ENCODE results near the gene RPL7A. TPM values are rescaled to one million over a fixed set of nuclear protein-coding genes. Genes with fewer than 3 reads are reported as not detected.

RPL7A gene
- total RNA-seq, 1 experiment from 2014 or later = 2,747 TPM

DNA sequence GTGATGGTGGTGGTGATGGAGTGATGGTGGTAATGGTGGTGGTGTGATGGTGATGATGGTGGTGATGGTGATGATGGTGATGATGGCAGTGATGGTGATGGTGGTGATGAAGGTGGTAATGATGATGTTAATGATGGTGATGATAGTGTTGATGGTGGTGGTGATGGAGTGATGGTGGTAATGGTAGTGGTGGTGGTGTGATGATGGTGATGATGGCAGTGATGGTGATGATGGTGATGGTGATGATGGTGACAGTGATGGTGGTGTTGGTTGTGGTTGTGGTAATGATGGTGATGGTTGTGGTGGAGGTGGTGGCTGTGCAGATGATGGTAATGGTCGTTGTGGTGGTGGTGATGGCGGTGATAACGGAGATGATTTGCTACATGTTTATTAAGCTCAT, 35.4 kb downstream of the RPL7A start:
- H3K27me3 Mint-ChIP-seq (ENCODE audit: low read depth) = peaks cover 11% of the 10 kb centered on the region
- no peak for DNase-seq (ENCODE audit: low spot score)
- ChIA-PET POLR2A (no interaction called here), CTCF (no interaction called here)
- no peaks in the 10 kb centered on the region for H3K36me3 Mint-ChIP-seq
- no peak for ATAC-seq
- no peak for TF ChIP-seq EMX1 (CRISPR knock-in tag; IDR thresholded peaks at IDR 0.05)
- TF ChIP-seq, protein P1, sequence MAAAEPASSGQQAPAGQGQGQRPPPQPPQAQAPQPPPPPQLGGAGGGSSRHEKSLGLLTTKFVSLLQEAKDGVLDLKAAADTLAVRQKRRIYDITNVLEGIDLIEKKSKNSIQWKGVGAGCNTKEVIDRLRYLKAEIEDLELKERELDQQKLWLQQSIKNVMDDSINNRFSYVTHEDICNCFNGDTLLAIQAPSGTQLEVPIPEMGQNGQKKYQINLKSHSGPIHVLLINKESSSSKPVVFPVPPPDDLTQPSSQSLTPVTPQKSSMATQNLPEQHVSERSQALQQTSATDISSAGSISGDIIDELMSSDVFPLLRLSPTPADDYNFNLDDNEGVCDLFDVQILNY (CRISPR knock-in tag; IDR thresholded peaks at IDR 0.05) = no peak
- TF ChIP-seq NR1H2 (CRISPR knock-in tag; IDR thresholded peaks at IDR 0.05) = no peak
- TF ChIP-seq NFATC4 (CRISPR knock-in tag; IDR thresholded peaks at IDR 0.05) = no peak
- TF ChIP-seq ZNF671 (CRISPR knock-in tag; IDR thresholded peaks at IDR 0.05) = no peak
- no peak for TF ChIP-seq KAT7 (CRISPR knock-in tag; IDR thresholded peaks at IDR 0.05; ENCODE audit: borderline replicate concordance)
- TF ChIP-seq MXD4 (CRISPR knock-in tag; IDR thresholded peaks at IDR 0.05; ENCODE audit: borderline replicate concordance) = no peak
- TF ChIP-seq TEAD4 (CRISPR knock-in tag; IDR thresholded peaks at IDR 0.05) = no peak
- TF ChIP-seq, protein P2, sequence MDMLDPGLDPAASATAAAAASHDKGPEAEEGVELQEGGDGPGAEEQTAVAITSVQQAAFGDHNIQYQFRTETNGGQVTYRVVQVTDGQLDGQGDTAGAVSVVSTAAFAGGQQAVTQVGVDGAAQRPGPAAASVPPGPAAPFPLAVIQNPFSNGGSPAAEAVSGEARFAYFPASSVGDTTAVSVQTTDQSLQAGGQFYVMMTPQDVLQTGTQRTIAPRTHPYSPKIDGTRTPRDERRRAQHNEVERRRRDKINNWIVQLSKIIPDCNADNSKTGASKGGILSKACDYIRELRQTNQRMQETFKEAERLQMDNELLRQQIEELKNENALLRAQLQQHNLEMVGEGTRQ (CRISPR knock-in tag; IDR thresholded peaks at IDR 0.05) = no peak
- TF ChIP-seq, protein P3, sequence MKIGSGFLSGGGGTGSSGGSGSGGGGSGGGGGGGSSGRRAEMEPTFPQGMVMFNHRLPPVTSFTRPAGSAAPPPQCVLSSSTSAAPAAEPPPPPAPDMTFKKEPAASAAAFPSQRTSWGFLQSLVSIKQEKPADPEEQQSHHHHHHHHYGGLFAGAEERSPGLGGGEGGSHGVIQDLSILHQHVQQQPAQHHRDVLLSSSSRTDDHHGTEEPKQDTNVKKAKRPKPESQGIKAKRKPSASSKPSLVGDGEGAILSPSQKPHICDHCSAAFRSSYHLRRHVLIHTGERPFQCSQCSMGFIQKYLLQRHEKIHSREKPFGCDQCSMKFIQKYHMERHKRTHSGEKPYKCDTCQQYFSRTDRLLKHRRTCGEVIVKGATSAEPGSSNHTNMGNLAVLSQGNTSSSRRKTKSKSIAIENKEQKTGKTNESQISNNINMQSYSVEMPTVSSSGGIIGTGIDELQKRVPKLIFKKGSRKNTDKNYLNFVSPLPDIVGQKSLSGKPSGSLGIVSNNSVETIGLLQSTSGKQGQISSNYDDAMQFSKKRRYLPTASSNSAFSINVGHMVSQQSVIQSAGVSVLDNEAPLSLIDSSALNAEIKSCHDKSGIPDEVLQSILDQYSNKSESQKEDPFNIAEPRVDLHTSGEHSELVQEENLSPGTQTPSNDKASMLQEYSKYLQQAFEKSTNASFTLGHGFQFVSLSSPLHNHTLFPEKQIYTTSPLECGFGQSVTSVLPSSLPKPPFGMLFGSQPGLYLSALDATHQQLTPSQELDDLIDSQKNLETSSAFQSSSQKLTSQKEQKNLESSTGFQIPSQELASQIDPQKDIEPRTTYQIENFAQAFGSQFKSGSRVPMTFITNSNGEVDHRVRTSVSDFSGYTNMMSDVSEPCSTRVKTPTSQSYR (CRISPR knock-in tag; IDR thresholded peaks at IDR 0.05) = no peak
- no peak for TF ChIP-seq TCF7 (CRISPR knock-in tag; IDR thresholded peaks at IDR 0.05; ENCODE audit: low read depth)
- no peak for TF ChIP-seq OVOL2 (CRISPR knock-in tag; IDR thresholded peaks at IDR 0.05; ENCODE audit: borderline replicate concordance)
- TF ChIP-seq, protein P4, sequence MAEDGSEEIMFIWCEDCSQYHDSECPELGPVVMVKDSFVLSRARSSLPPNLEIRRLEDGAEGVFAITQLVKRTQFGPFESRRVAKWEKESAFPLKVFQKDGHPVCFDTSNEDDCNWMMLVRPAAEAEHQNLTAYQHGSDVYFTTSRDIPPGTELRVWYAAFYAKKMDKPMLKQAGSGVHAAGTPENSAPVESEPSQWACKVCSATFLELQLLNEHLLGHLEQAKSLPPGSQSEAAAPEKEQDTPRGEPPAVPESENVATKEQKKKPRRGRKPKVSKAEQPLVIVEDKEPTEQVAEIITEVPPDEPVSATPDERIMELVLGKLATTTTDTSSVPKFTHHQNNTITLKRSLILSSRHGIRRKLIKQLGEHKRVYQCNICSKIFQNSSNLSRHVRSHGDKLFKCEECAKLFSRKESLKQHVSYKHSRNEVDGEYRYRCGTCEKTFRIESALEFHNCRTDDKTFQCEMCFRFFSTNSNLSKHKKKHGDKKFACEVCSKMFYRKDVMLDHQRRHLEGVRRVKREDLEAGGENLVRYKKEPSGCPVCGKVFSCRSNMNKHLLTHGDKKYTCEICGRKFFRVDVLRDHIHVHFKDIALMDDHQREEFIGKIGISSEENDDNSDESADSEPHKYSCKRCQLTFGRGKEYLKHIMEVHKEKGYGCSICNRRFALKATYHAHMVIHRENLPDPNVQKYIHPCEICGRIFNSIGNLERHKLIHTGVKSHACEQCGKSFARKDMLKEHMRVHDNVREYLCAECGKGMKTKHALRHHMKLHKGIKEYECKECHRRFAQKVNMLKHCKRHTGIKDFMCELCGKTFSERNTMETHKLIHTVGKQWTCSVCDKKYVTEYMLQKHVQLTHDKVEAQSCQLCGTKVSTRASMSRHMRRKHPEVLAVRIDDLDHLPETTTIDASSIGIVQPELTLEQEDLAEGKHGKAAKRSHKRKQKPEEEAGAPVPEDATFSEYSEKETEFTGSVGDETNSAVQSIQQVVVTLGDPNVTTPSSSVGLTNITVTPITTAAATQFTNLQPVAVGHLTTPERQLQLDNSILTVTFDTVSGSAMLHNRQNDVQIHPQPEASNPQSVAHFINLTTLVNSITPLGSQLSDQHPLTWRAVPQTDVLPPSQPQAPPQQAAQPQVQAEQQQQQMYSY (CRISPR knock-in tag; IDR thresholded peaks at IDR 0.05) = no peak
- no peak overlapping the region for H3K4me3 Mint-ChIP-seq
- H3K9me3 Mint-ChIP-seq = peaks cover under 1% of the 10 kb centered on the region
- no peak overlapping the region for H3K27ac Mint-ChIP-seq
- H3K4me1 Mint-ChIP-seq = peaks cover under 1% of the 10 kb centered on the region; the same call in 1 of the 2 replicates

DNA sequence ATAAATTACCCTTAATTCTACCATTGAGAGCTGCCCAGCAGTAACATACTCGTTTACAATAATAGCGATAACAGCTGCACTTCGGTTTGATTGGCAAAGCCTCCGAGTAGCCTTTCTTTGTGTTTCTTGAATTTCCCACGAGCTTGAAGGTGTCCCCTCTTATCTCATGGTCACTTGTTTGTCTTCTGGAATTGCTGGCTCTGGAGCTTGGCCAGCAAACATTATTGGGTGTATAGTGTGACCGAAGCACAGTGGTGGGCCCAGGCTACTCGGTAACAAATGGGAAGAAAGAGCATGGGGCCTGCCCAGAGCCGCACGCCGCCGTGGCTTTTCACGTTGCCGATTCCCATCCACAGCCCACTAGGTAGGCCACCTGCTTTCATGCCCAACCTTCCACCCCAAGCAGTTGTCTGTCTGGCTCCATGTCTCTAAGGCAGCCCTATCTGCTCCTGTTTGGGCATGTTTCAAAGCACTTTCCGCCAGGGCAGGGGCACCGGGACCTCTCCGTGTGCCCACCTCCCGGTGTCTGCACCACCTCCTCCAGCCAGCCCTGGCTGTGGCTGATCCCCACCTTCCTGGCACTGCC, 36.8 kb downstream of the RPL7A start:
- Mint-ChIP-seq H3K4me1 (no peaks in the 10 kb centered on the region), H3K27ac (no peak overlapping the region), H3K36me3 (no peaks in the 10 kb centered on the region; the same call in 1 of the 2 replicates), H3K9me3 (peaks cover 3% of the 10 kb centered on the region; the same call in 1 of the 2 replicates), H3K4me3 (no peak overlapping the region), H3K27me3 (ENCODE audit: low read depth) (peaks cover 4% of the 10 kb centered on the region)
- DNase-seq (ENCODE audit: low spot score) (no peak), ATAC-seq (no peak)
- CTCF ChIA-PET = interaction anchor here (1.5 to 2.4 kb wide), 2 partner anchors 11 to 42 kb away, joined by 3 to 13 read pairs; no protein-coding TSS in a partner anchor
- POLR2A ChIA-PET = no interaction called here
- TF ChIP-seq, protein P5, sequence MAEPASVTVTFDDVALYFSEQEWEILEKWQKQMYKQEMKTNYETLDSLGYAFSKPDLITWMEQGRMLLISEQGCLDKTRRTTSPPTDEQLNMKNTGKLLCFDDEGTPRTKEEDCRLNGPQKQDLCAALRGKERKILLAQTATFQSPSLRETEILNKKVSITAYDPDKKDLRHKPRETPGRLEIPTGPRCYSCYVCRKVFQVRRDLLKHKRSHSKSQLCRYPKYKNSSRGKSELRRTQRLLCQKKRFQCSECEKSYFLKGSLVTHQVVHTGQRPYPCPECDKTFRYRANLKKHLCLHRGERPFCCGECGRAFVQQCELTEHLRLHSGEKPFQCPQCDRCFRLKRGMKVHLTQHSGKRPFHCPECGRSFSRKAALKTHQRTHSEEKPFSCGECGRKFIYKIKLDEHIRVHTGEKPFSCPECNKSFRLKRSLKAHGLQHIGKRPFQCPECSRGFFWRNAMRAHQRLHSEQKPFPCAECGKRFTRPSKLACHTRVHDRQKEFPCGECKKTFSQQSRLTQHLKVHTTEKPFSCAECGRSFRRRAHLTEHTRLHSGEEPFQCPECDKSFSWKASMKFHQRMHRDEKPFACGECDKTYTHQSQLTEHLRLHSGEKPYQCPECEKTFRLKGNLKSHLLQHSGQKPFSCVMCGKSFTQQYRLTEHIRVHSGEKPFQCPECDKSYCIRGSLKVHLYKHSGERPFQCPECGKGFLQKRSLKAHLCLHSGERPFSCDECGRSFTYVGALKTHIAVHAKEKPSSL (CRISPR knock-in tag; conservative IDR thresholded peaks at IDR 0.05) = no peak
- TF ChIP-seq ESRRA (CRISPR knock-in tag; IDR thresholded peaks at IDR 0.05; ENCODE audit: borderline replicate concordance) = no peak
- TF ChIP-seq, protein P6, sequence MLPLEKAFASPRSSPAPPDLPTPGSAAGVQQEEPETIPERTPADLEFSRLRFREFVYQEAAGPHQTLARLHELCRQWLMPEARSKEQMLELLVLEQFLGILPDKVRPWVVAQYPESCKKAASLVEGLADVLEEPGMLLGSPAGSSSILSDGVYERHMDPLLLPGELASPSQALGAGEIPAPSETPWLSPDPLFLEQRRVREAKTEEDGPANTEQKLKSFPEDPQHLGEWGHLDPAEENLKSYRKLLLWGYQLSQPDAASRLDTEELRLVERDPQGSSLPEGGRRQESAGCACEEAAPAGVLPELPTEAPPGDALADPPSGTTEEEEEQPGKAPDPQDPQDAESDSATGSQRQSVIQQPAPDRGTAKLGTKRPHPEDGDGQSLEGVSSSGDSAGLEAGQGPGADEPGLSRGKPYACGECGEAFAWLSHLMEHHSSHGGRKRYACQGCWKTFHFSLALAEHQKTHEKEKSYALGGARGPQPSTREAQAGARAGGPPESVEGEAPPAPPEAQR (CRISPR knock-in tag; IDR thresholded peaks at IDR 0.05) = no peak
- TF ChIP-seq, protein P3 (CRISPR knock-in tag; IDR thresholded peaks at IDR 0.05) = no peak
- no peak for TF ChIP-seq GRHL2 (CRISPR knock-in tag; IDR thresholded peaks at IDR 0.05; ENCODE audit: insufficient replicate concordance, severe bottlenecking)
- no peak for TF ChIP-seq TP53 (CRISPR knock-in tag; IDR thresholded peaks at IDR 0.05)
- no peak for TF ChIP-seq ZNF396 (CRISPR knock-in tag; IDR thresholded peaks at IDR 0.05; ENCODE audit: borderline replicate concordance)

All from WTC11 (cell line).